ENCODE results near the gene KCTD3.

KCTD3 gene

GRCh38 chr1:215637041-215637573, 70.0 kb downstream of the KCTD3 start:
- Histone ChIP-seq H3K36me3 (ENCODE audit: control insufficient read depth, insufficient read depth, low read length) (no peaks in the 10 kb centered on the region), H3K9me3 (ENCODE audit: control insufficient read depth, insufficient read depth, low read length) (no peaks in the 10 kb centered on the region), H3K27me3 (ENCODE audit: control insufficient read depth, insufficient read depth, low read length) (no peaks in the 10 kb centered on the region), H3K4me1 (ENCODE audit: control insufficient read depth, insufficient read depth, low read length) (peaks cover 15% of the 10 kb centered on the region; the same call in 1 of the 2 replicates), H3K9ac (ENCODE audit: low read depth, low read length) (no peak overlapping the region), H3K27ac (ENCODE audit: low read depth, low read length) (no peak overlapping the region), H3K4me3 (ENCODE audit: low read depth, low read length) (no peak overlapping the region)

GRCh38 chr1:215640429-215641148, 73.5 kb downstream of the KCTD3 start:
- H3K9ac ChIP-seq (ENCODE audit: low read depth, low read length), result no peak overlapping the region
- no peaks in the 10 kb centered on the region for H3K27me3 ChIP-seq (ENCODE audit: control insufficient read depth, insufficient read depth, low read length)
- no peaks in the 10 kb centered on the region for H3K9me3 ChIP-seq (ENCODE audit: control insufficient read depth, insufficient read depth, low read length)
- H3K4me1 ChIP-seq (ENCODE audit: control insufficient read depth, insufficient read depth, low read length), result peaks cover 15% of the 10 kb centered on the region; the same call in 1 of the 2 replicates
- H3K27ac ChIP-seq (ENCODE audit: low read depth, low read length), result no peak overlapping the region
- H3K36me3 ChIP-seq (ENCODE audit: control insufficient read depth, insufficient read depth, low read length), result no peaks in the 10 kb centered on the region
- no peak overlapping the region for H3K4me3 ChIP-seq (ENCODE audit: low read depth, low read length)

- Histone ChIP-seq H3K36me3 (ENCODE audit: control insufficient read depth, insufficient read depth, low read length) (no peaks in the 10 kb centered on the region), H3K27me3 (ENCODE audit: control insufficient read depth, insufficient read depth, low read length) (no peaks in the 10 kb centered on the region), H3K9me3 (ENCODE audit: control insufficient read depth, insufficient read depth, low read length) (no peaks in the 10 kb centered on the region), H3K4me1 (ENCODE audit: control insufficient read depth, insufficient read depth, low read length) (peaks cover 9% of the 10 kb centered on the region; the same call in 1 of the 2 replicates), H3K9ac (ENCODE audit: low read depth, low read length) (no peak overlapping the region), H3K4me3 (ENCODE audit: low read depth, low read length) (no peak overlapping the region), H3K27ac (ENCODE audit: low read depth, low read length) (no peak overlapping the region)
These were observed 76.7 kb downstream of the KCTD3 start for GRCh38 chr1:215643592-215644321.

- no peaks in the 10 kb centered on the region for H3K9me3 ChIP-seq (ENCODE audit: control insufficient read depth, insufficient read depth, low read length)
- H3K27ac ChIP-seq (ENCODE audit: low read depth, low read length), result no peak overlapping the region
- H3K4me1 ChIP-seq (ENCODE audit: control insufficient read depth, insufficient read depth, low read length), result peaks cover 16% of the 10 kb centered on the region
- no peaks in the 10 kb centered on the region for H3K27me3 ChIP-seq (ENCODE audit: control insufficient read depth, insufficient read depth, low read length)
- H3K36me3 ChIP-seq (ENCODE audit: control insufficient read depth, insufficient read depth, low read length), result no peaks in the 10 kb centered on the region
- no peak overlapping the region for H3K9ac ChIP-seq (ENCODE audit: low read depth, low read length)
- no peak overlapping the region for H3K4me3 ChIP-seq (ENCODE audit: low read depth, low read length)
These were observed 78.1 kb downstream of the KCTD3 start for GRCh38 chr1:215645182-215645581.

- no peaks in the 10 kb centered on the region for H3K36me3 ChIP-seq (ENCODE audit: control insufficient read depth, insufficient read depth, low read length)
- no peak overlapping the region for H3K27ac ChIP-seq (ENCODE audit: low read depth, low read length)
- H3K4me3 ChIP-seq (ENCODE audit: low read depth, low read length), result no peak overlapping the region
- no peaks in the 10 kb centered on the region for H3K9me3 ChIP-seq (ENCODE audit: control insufficient read depth, insufficient read depth, low read length)
- H3K4me1 ChIP-seq (ENCODE audit: control insufficient read depth, insufficient read depth, low read length), result peaks cover 23% of the 10 kb centered on the region
- no peaks in the 10 kb centered on the region for H3K27me3 ChIP-seq (ENCODE audit: control insufficient read depth, insufficient read depth, low read length)
- H3K9ac ChIP-seq (ENCODE audit: low read depth, low read length), result no peak overlapping the region
These were observed 78.8 kb downstream of the KCTD3 start for GRCh38 chr1:215645861-215646260.

- H3K27ac ChIP-seq (ENCODE audit: low read depth, low read length), result no peak overlapping the region
- no peaks in the 10 kb centered on the region for H3K36me3 ChIP-seq (ENCODE audit: control insufficient read depth, insufficient read depth, low read length)
- H3K9me3 ChIP-seq (ENCODE audit: control insufficient read depth, insufficient read depth, low read length), result no peaks in the 10 kb centered on the region
- peaks cover 42% of the 10 kb centered on the region for H3K4me1 ChIP-seq (ENCODE audit: control insufficient read depth, insufficient read depth, low read length)
- no peaks in the 10 kb centered on the region for H3K27me3 ChIP-seq (ENCODE audit: control insufficient read depth, insufficient read depth, low read length)
- H3K9ac ChIP-seq (ENCODE audit: low read depth, low read length), result no peak overlapping the region
- H3K4me3 ChIP-seq (ENCODE audit: low read depth, low read length), result no peak overlapping the region
These were observed 80.6 kb downstream of the KCTD3 start for GRCh38 chr1:215647738-215648137.

- no peaks in the 10 kb centered on the region for H3K9me3 ChIP-seq (ENCODE audit: control insufficient read depth, insufficient read depth, low read length)
These were observed 81.9 kb downstream of the KCTD3 start for GRCh38 chr1:215648957-215649356.

GRCh38 chr1:215650446-215651149, 83.5 kb downstream of the KCTD3 start:
- H3K27ac ChIP-seq (ENCODE audit: low read depth, low read length), result peak overlapping the region; percentile 26
- H3K9me3 ChIP-seq (ENCODE audit: control insufficient read depth, insufficient read depth, low read length), result no peaks in the 10 kb centered on the region
- H3K4me3 ChIP-seq (ENCODE audit: low read depth, low read length), result no peak overlapping the region
- H3K4me1 ChIP-seq (ENCODE audit: control insufficient read depth, insufficient read depth, low read length), result peaks cover 53% of the 10 kb centered on the region
- H3K36me3 ChIP-seq (ENCODE audit: control insufficient read depth, insufficient read depth, low read length), result no peaks in the 10 kb centered on the region
- H3K27me3 ChIP-seq (ENCODE audit: control insufficient read depth, insufficient read depth, low read length), result no peaks in the 10 kb centered on the region
- H3K9ac ChIP-seq (ENCODE audit: low read depth, low read length), result no peak overlapping the region

More at GRCh38 chr1:215648957-215649356, 81.9 kb downstream of the KCTD3 start:
- H3K36me3 ChIP-seq (ENCODE audit: control insufficient read depth, insufficient read depth, low read length), result no peaks in the 10 kb centered on the region
- no peak overlapping the region for H3K27ac ChIP-seq (ENCODE audit: low read depth, low read length)
- no peak overlapping the region for H3K4me3 ChIP-seq (ENCODE audit: low read depth, low read length)
- H3K9ac ChIP-seq (ENCODE audit: low read depth, low read length), result no peak overlapping the region
- peaks cover 53% of the 10 kb centered on the region for H3K4me1 ChIP-seq (ENCODE audit: control insufficient read depth, insufficient read depth, low read length)
- H3K27me3 ChIP-seq (ENCODE audit: control insufficient read depth, insufficient read depth, low read length), result no peaks in the 10 kb centered on the region

GRCh38 chr1:215651867-215652266, 84.8 kb downstream of the KCTD3 start:
- Histone ChIP-seq H3K36me3 (ENCODE audit: control insufficient read depth, insufficient read depth, low read length) (no peaks in the 10 kb centered on the region), H3K9ac (ENCODE audit: low read depth, low read length) (no peak overlapping the region), H3K4me3 (ENCODE audit: low read depth, low read length) (peak overlapping the region; percentile 22), H3K9me3 (ENCODE audit: control insufficient read depth, insufficient read depth, low read length) (no peaks in the 10 kb centered on the region), H3K27ac (ENCODE audit: low read depth, low read length) (peak overlapping the region; percentile 60), H3K27me3 (ENCODE audit: control insufficient read depth, insufficient read depth, low read length) (no peaks in the 10 kb centered on the region), H3K4me1 (ENCODE audit: control insufficient read depth, insufficient read depth, low read length) (peaks cover 53% of the 10 kb centered on the region)

GRCh38 chr1:215652371-215652770, 85.3 kb downstream of the KCTD3 start:
- Histone ChIP-seq H3K9ac (ENCODE audit: low read depth, low read length) (no peak overlapping the region), H3K27me3 (ENCODE audit: control insufficient read depth, insufficient read depth, low read length) (no peaks in the 10 kb centered on the region), H3K4me3 (ENCODE audit: low read depth, low read length) (peak overlapping the region; percentile 22), H3K4me1 (ENCODE audit: control insufficient read depth, insufficient read depth, low read length) (peaks cover 51% of the 10 kb centered on the region), H3K27ac (ENCODE audit: low read depth, low read length) (peak overlapping the region; percentile 17), H3K36me3 (ENCODE audit: control insufficient read depth, insufficient read depth, low read length) (no peaks in the 10 kb centered on the region), H3K9me3 (ENCODE audit: control insufficient read depth, insufficient read depth, low read length) (no peaks in the 10 kb centered on the region)

All from HUES48 (cell line).